Lower leg skin (tissue), 4 donors: ENCODE data around the gene CRISPLD2. TPM values are rescaled to one million over a fixed set of nuclear protein-coding genes. Genes with fewer than 3 reads are reported as not detected.
A peak's percentile ranks its signal among the peaks of the same experiment; 100 is the strongest.

Source experiments
- DNase-seq, 2 donors: peaks; one replicate each; pipeline ENCODE4 v3.0.0-alpha.2; 2019; ENCODE audit warnings: low spot score in 2 of 2
- H3K4me3 ChIP-seq: fragments of 200-600 bp; sonication (generic); 2 replicates; pipeline ENCODE4 v1.5.1; 2017; ENCODE audit warnings: mild to moderate bottlenecking, low read depth; ENCODE audit not compliant: poor library complexity, severe bottlenecking
- POLR2A ChIP-seq, 2 donors: fragments of 450-650 bp; IDR thresholded peaks; one replicate each; pipeline ENCODE4 v1.6.1; 2016 to 2017; ENCODE audit warnings: antibody characterized with exemption in 2 of 2, mild to moderate bottlenecking in 1 of 2, moderate library complexity in 1 of 2
- WGBS, 2 donors: methylation state at CpG; one replicate each; pipeline ENCODE4 v1.1.5; 2018; 5-methylcytosine and 5-hydroxymethylcytosine counted together
- intact Hi-C: fragments of 100-400 bp; cut with DNase I; formaldehyde crosslinking; loops from one replicate; pipeline ENCODE4 v1.15.0; 2023; ENCODE audit warnings: low total_unique reads
- total RNA-seq, 4 donors: library from RNA; depleted of rRNA; stranded (reverse); fragments of >200 nt; gene quantifications; one replicate each; pipeline ENCODE4 v1.1.0, GENCODE V29; 2016
- TF ChIP-seq, protein P1 (sequence below), 3 donors: fragments of 450-650 bp; IDR thresholded peaks; one replicate each; pipeline ENCODE4 v1.5.1; 2016; ENCODE audit warnings: antibody characterized with exemption in 3 of 3, mild to moderate bottlenecking in 3 of 3, moderate library complexity in 2 of 3

CRISPLD2 gene
- total RNA-seq, 4 donors from 2014 or later: 48.0 to 105 (median 69.5) TPM

DNA sequence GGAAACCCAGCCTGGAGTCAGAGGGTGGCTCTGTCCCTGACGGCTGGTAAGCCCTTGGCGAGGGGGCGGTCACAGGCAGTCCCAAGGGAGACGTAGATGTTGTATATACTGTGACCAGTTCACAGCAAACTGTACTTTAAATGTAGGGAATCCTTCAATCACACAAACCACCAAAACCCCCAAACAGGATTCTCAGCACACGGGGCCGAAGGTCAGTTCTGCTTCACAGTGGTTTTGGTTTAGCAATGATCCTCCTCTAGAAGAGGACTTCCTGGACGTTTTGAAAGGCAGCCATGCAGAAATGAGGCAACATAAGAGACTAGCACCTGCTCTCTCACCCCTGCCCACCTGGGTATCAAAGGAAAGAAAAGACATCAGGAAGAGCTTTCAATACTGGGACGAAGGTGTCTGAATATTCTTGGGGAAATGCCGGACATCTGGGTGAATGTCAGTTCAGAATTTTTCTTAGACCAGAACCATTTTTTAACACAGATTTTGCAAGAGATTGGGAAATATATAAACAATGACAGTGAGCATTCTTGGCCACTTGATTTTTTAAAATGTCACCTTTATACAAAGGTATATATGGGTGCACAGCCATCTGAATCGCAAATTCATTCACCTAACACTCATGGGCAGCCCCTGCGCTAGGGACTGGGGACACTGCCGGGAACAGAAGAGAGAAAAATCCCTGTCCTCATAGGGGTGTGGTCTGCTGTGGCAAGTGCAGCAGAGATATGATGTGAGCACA is 74.2 kb downstream of the CRISPLD2 start:
- intact Hi-C loops: no loop called here

DNA sequence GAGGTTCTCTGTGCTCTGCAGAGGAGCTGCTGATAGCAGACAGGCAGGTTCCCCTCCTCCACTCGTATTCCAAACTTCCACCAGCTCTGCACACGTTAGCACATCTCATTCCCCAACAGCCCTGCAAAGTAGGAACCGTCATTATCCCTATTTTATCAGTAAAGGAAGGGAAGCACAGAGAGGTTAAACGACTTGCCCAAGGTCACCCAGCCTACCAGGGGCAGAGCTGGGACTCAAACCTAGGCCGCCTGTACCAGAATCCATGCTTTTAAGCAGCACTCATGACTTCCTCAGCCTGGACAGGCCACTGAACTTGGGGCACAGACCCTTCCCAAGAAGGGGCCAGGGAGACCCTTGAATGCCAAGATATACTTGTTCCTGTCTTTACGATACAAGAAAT is 75.2 kb downstream of the CRISPLD2 start:
- TF ChIP-seq, protein P1, sequence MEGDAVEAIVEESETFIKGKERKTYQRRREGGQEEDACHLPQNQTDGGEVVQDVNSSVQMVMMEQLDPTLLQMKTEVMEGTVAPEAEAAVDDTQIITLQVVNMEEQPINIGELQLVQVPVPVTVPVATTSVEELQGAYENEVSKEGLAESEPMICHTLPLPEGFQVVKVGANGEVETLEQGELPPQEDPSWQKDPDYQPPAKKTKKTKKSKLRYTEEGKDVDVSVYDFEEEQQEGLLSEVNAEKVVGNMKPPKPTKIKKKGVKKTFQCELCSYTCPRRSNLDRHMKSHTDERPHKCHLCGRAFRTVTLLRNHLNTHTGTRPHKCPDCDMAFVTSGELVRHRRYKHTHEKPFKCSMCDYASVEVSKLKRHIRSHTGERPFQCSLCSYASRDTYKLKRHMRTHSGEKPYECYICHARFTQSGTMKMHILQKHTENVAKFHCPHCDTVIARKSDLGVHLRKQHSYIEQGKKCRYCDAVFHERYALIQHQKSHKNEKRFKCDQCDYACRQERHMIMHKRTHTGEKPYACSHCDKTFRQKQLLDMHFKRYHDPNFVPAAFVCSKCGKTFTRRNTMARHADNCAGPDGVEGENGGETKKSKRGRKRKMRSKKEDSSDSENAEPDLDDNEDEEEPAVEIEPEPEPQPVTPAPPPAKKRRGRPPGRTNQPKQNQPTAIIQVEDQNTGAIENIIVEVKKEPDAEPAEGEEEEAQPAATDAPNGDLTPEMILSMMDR (IDR thresholded peaks at IDR 0.05): no peak
- TF ChIP-seq POLR2A (IDR thresholded peaks at IDR 0.05): no peak
- 81 to 92% methylated on average over 6 of the region's 6 CpGs for WGBS, 2 donors
- DNase-seq: no peak
- intact Hi-C loops: no loop called here
- H3K4me3 ChIP-seq: no peak overlapping the region

More for the DNA sequence above, 74.2 kb downstream of the CRISPLD2 start:
- TF ChIP-seq, protein P1 (IDR thresholded peaks at IDR 0.05): no peak
- no peak for DNase-seq
- 84 to 91% methylated on average over 12 of the region's 12 CpGs for WGBS, 2 donors
- no peak overlapping the region for H3K4me3 ChIP-seq

DNA sequence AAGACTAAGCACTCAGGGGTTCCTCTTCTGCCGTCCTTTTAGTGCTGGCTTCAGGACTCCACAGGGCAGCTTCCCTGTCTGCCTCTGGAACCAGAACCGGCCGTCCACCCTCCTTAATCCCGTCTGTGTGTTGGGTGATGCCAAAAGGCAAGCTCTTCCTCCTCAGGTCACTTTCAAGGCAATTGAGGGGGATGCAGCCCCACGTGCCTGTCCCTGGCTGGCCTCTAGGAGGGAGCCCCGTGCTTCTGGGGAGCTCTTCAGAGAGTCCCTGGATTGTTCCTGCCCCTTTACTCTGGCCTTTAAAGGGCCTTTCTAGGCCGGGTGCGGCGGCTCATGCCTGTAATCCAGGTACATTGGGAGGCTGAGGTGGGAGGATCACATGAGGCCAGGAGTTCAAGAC is 77.1 kb downstream of the CRISPLD2 start:
- TF ChIP-seq POLR2A (IDR thresholded peaks at IDR 0.05): no peak
- TF ChIP-seq, protein P1 (IDR thresholded peaks at IDR 0.05): no peak
- intact Hi-C loops: no loop called here

DNA sequence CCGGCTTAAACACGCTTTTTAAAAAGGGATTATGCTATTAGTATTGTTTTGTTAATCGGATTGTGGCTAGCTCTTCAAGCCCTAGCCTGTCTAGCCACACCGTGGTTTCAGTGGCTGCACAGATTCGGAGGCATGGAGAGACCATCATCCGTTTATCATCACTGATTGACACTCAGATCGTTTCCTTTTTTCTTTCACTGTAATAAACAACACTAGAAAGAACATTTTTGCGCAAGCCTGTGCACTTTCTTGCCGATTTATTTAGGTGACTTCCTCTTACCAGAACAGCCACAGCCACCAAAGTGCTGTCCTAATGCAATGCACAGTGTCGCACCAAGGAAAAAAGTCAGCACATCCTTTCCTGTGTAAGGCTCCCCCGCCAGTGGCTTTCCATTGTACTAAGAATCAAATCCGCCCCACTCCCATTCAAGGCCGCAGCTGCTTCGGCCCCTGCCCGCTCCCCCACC is 78.2 kb downstream of the CRISPLD2 start:
- intact Hi-C loops: no loop called here
- TF ChIP-seq, protein P1 (IDR thresholded peaks at IDR 0.05): no peak
- no peak for TF ChIP-seq POLR2A (IDR thresholded peaks at IDR 0.05)
- 61 to 72% methylated on average over 15 of the region's 15 CpGs for WGBS, 2 donors

More for the DNA sequence above, 77.1 kb downstream of the CRISPLD2 start:
- 87 to 94% methylated on average over 9 of the region's 9 CpGs for WGBS, 2 donors
- H3K4me3 ChIP-seq: no peak overlapping the region
- no peak for DNase-seq

DNA sequence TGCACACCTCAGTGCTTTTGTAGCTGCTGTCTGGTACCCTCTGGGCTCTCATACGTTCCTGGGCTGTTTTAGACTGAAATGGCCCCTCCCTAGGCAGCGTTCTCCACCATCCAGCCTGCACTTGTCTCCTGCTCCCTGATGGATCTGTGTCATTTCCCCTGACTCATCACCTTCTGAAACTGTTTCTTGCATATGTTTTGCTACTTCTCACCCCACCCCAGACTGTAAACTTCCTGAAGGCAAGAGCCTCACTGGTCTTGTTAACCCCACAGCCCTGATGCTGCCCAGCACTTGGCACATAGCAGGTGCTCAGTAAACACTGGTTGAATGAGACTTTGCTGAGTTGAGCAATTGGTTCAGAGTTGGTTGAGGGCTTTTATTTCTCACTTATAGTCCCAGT is 78.7 kb downstream of the CRISPLD2 start:
- TF ChIP-seq, protein P1 (IDR thresholded peaks at IDR 0.05): no peak
- TF ChIP-seq POLR2A (IDR thresholded peaks at IDR 0.05): no peak
- 49 to 52% methylated on average over 2 of the region's 2 CpGs for WGBS, 2 donors

More for the DNA sequence above, 78.2 kb downstream of the CRISPLD2 start:
- DNase-seq: peak in 1 of 2 donors; percentile 57
- no peak overlapping the region for H3K4me3 ChIP-seq

More for the DNA sequence above, 78.7 kb downstream of the CRISPLD2 start:
- DNase-seq: no peak
- H3K4me3 ChIP-seq: no peak overlapping the region
- intact Hi-C loops: no loop called here
